Endodermal cell (in vitro differentiated cells): Measurements from ENCODE around the gene MINPP1. TPM values are rescaled to one million over a fixed set of nuclear protein-coding genes. Genes with fewer than 3 reads are reported as not detected.

Experiments used
- DNase-seq: peaks from one replicate; pipeline ENCODE4 v3.0.0-alpha.2; 2017
- H3K27ac ChIP-seq: 2 replicates; pipeline ENCODE4 v1.5.1; 2013; ENCODE audit warnings: mild to moderate bottlenecking, low read depth, low read length, moderate library complexity
- H3K27me3 ChIP-seq: 2 replicates; pipeline ENCODE4 v1.6.1; 2013; ENCODE audit warnings: mild to moderate bottlenecking, low read length, moderate library complexity; ENCODE audit not compliant: insufficient read depth, control insufficient read depth, poor library complexity, severe bottlenecking
- H3K36me3 ChIP-seq: 2 replicates; pipeline ENCODE4 v1.7.0; 2013; ENCODE audit warnings: mild to moderate bottlenecking, low read length, moderate library complexity; ENCODE audit not compliant: control insufficient read depth, insufficient read depth
- H3K4me1 ChIP-seq: one replicate; pipeline ENCODE4 v1.7.0; 2013; ENCODE audit warnings: low read length; ENCODE audit not compliant: control insufficient read depth, insufficient read depth
- H3K4me3 ChIP-seq: 2 replicates; pipeline ENCODE4 v1.5.1; 2013; ENCODE audit warnings: mild to moderate bottlenecking, low read length, moderate library complexity
- H3K9ac ChIP-seq: 2 replicates; pipeline ENCODE4 v1.6.1; 2013; ENCODE audit warnings: mild to moderate bottlenecking, low read length, moderate library complexity; ENCODE audit not compliant: poor library complexity, severe bottlenecking; ENCODE audit errors: extremely low read depth
- H3K9me3 ChIP-seq: 2 replicates; pipeline ENCODE4 v1.6.1; 2013; ENCODE audit warnings: mild to moderate bottlenecking, low read length, moderate library complexity; ENCODE audit not compliant: control insufficient read depth
- H3K27ac Mint-ChIP-seq: 2 replicates; pipeline ENCODE4 v1.8.0; 2020; ENCODE audit warnings: mixed read lengths
- H3K27me3 Mint-ChIP-seq: 2 replicates; pipeline ENCODE4 v1.8.0; 2021; ENCODE audit warnings: mild to moderate bottlenecking, mixed read lengths; ENCODE audit not compliant: insufficient read depth
- H3K36me3 Mint-ChIP-seq: 2 replicates; pipeline ENCODE4 v1.8.0; 2020; ENCODE audit warnings: low read depth, mixed read lengths
- H3K4me1 Mint-ChIP-seq: 2 replicates; pipeline ENCODE4 v1.8.0; 2020; ENCODE audit warnings: mixed read lengths
- H3K4me3 Mint-ChIP-seq: 2 replicates; pipeline ENCODE4 v1.8.0; 2020; ENCODE audit warnings: mild to moderate bottlenecking, moderate library complexity, mixed read lengths
- H3K9me3 Mint-ChIP-seq: 2 replicates; pipeline ENCODE4 v1.8.0; 2020; ENCODE audit warnings: mild to moderate bottlenecking, mixed read lengths
- WGBS, 2 experiments: methylation state at CpG; one replicate each; pipeline versions ENCODE4 v1.1.5 to v1.1.7; 2013; ENCODE audit warnings: missing lambda C conversion rate in 2 of 2, mixed read lengths in 1 of 2; ENCODE audit not compliant: insufficient coverage in 1 of 2, insufficient read length in 1 of 2; 5-methylcytosine and 5-hydroxymethylcytosine counted together
- total RNA-seq, 2 donors: library from RNA; stranded (reverse); fragmentation: NEBNext Ultra II Directional in 1 of 2; extraction: Animal tissue kit (Norgen Biotek cat#: 25700) in 1 of 2; gene quantifications; 2 replicates in 1 of 2; 3 replicates in 1 of 2; pipeline ENCODE4 v1.2.1, GENCODE V29; 2021
- TF ChIP-seq, protein P1 (sequence below): fragments of 200-600 bp; sonication (generic); conservative IDR thresholded peaks from 2 replicates; pipeline ENCODE4 v1.5.0; 2021; ENCODE audit warnings: antibody characterized with exemption, mild to moderate bottlenecking

The MINPP1 gene
- total RNA-seq, 2 donors from 2014 or later, result 32.4 to 40.4 TPM

DNA sequence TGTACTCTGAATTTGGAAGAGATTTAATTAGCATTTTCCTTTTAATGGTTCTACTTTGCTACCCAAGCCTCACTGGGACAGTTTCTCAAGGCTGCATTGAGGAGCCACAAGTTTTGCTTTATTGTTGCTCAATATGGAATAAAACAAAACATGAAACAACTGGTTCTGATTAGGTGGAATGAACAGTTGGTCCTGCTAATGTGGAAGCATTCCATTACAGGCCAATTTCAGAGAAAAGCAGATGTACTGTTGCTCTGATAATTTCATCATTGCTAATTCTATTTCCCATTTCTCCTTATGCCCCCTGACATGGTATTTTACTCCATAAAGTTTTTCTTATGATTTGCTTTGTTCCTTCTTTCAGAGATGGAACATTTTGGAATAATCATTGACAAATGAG, 89.0 kb downstream of the MINPP1 start:
- Histone ChIP-seq H3K9me3 (no peaks in the 10 kb centered on the region), H3K36me3 (no peaks in the 10 kb centered on the region), H3K4me1 (peaks cover 18% of the 10 kb centered on the region), H3K9ac (no peak overlapping the region), H3K27ac (no peak overlapping the region), H3K4me3 (no peak overlapping the region), H3K27me3 (no peaks in the 10 kb centered on the region)
- DNase-seq, result no peak
- TF ChIP-seq, protein P1, sequence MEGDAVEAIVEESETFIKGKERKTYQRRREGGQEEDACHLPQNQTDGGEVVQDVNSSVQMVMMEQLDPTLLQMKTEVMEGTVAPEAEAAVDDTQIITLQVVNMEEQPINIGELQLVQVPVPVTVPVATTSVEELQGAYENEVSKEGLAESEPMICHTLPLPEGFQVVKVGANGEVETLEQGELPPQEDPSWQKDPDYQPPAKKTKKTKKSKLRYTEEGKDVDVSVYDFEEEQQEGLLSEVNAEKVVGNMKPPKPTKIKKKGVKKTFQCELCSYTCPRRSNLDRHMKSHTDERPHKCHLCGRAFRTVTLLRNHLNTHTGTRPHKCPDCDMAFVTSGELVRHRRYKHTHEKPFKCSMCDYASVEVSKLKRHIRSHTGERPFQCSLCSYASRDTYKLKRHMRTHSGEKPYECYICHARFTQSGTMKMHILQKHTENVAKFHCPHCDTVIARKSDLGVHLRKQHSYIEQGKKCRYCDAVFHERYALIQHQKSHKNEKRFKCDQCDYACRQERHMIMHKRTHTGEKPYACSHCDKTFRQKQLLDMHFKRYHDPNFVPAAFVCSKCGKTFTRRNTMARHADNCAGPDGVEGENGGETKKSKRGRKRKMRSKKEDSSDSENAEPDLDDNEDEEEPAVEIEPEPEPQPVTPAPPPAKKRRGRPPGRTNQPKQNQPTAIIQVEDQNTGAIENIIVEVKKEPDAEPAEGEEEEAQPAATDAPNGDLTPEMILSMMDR, result no peak
- peaks cover 15% of the 10 kb centered on the region for H3K4me1 Mint-ChIP-seq
- no peak overlapping the region for H3K27ac Mint-ChIP-seq
- no peaks in the 10 kb centered on the region for H3K27me3 Mint-ChIP-seq
- H3K36me3 Mint-ChIP-seq, result no peaks in the 10 kb centered on the region
- H3K4me3 Mint-ChIP-seq, result no peak overlapping the region
- H3K9me3 Mint-ChIP-seq, result peaks cover 3% of the 10 kb centered on the region

GRCh38 chr10:87594181-87594580, 89.5 kb downstream of the MINPP1 start:
- H3K4me1 Mint-ChIP-seq, result peaks cover 10% of the 10 kb centered on the region
- H3K27me3 ChIP-seq, result no peaks in the 10 kb centered on the region
- H3K36me3 ChIP-seq, result no peaks in the 10 kb centered on the region
- no peak overlapping the region for H3K4me3 Mint-ChIP-seq
- no peaks in the 10 kb centered on the region for H3K36me3 Mint-ChIP-seq
- no peaks in the 10 kb centered on the region for H3K9me3 ChIP-seq
- no peak overlapping the region for H3K27ac Mint-ChIP-seq
- H3K9me3 Mint-ChIP-seq, result peaks cover 3% of the 10 kb centered on the region
- H3K4me3 ChIP-seq, result no peak overlapping the region
- 91 to 100% methylated on average over 1 of the region's 1 CpG for WGBS, 2 experiments
- H3K27me3 Mint-ChIP-seq, result no peaks in the 10 kb centered on the region
- TF ChIP-seq, protein P1, result no peak
- H3K9ac ChIP-seq, result no peak overlapping the region
- H3K4me1 ChIP-seq, result peaks cover 13% of the 10 kb centered on the region
- DNase-seq, result no peak
- no peak overlapping the region for H3K27ac ChIP-seq

DNA sequence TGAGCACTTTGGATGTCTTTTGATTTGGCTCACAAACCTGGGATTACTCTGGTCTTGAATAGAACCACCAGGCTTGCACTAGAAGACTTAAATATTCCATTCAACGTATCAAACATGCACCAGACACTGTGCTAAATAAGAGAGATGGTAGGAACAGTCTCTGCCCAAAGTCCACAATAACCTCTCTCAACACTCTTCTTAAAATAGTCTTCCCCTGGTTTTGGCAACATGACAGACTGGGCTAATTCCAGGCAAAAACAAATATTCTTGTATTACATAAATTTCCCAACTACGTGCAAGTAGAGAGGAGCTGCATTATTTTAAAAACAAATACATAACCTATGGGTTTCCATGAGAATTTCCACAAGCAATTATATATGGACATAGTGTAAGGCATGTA, 90.2 kb downstream of the MINPP1 start:
- no peaks in the 10 kb centered on the region for H3K36me3 Mint-ChIP-seq
- no peaks in the 10 kb centered on the region for H3K27me3 Mint-ChIP-seq
- no peak for DNase-seq
- Histone ChIP-seq H3K36me3 (no peaks in the 10 kb centered on the region), H3K9me3 (no peaks in the 10 kb centered on the region), H3K4me1 (peaks cover 6% of the 10 kb centered on the region), H3K4me3 (no peak overlapping the region), H3K27me3 (no peaks in the 10 kb centered on the region), H3K9ac (no peak overlapping the region), H3K27ac (no peak overlapping the region)
- peaks cover 3% of the 10 kb centered on the region for H3K9me3 Mint-ChIP-seq
- 83 to 88% methylated on average over 1 to 2 of the region's 2 CpGs for WGBS, 2 experiments
- peaks cover 3% of the 10 kb centered on the region for H3K4me1 Mint-ChIP-seq
- TF ChIP-seq, protein P1, result no peak
- no peak overlapping the region for H3K4me3 Mint-ChIP-seq
- no peak overlapping the region for H3K27ac Mint-ChIP-seq
